HG02870 (cell line): ENCODE measurements around the gene EXD2.

Source experiments
- ATAC-seq: cut with Tn5 transposase; IDR thresholded peaks from one replicate; pipeline ENCODE4 v1.9.1; 2021; ENCODE audit warnings: mild to moderate bottlenecking, moderate library complexity; ENCODE audit not compliant: unreplicated experiment

EXD2 gene

DNA sequence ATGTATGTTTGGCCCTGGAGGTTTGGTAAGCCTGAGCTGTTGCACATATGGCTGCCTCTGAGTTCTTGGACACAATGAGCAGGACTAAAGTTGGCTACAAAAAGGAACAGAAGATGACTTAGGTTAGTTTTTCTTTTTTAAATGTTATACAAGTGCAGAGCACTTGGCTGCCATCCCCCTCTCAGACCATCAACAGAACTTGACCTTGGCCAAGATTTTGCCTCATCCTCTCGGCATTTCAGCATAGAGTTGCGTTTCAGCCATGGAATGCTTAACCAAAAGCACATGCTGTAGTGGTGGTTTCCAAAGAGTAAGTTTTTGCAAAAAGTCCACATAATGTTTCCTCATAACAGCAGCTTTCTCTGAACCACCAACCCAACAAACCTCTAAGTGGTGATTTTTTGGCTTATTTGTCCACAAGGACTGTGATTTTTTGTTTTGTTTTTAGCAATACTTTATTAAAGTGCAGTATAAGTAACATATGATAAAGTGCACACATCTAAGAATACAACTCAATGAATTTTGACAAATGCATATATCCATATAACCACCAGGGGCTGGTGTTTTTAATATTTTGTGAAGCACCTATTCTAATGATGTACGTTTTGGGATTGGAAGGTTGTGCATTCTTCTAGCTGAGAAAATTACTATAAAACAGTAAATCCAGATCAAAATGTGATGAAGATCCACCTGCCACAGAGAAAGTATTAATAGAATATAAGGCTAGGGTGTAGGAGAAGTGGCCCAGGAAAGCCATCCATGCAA lies 56.6 kb downstream of the EXD2 start:
- no peak for ATAC-seq

DNA sequence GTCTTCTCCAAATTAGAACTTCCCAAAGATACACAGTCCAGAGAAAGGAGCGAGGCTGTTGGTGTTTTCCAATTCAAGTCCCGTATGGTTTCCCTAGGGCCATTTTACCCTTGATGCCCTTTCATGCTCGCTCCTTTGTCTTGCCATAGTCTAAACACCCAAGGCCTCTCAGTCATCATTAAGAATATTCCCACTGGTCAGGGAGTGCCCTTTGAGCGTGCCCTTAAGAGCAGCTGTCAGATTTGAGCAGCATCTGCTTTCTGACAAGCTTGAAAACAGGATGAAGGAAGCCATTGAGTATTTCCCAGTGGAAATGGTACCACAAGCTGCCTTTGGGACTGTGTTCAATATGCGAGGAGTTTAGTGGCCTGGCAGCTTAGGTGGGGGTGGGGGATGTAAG lies 58.3 kb downstream of the EXD2 start:
- ATAC-seq = no peak

DNA sequence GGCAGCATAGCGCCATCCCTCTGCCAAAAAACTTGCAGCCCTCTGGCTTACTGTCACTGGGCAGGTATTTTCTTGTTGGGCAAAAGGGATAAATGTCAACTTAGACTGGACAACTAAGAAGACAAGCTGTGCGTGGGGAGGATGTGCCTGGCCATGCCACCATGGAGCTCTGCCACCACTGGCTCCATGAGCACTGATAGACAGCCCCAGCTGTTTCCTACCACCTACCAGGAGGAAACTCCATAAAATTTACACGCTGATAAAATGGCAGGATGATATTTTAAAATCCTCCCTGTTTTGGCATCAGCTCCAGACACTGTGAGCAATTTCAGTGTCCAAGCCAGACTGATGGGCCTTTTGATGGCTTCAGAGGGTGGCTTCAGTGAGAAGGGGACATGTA lies 61.6 kb downstream of the EXD2 start:
- ATAC-seq = no peak

DNA sequence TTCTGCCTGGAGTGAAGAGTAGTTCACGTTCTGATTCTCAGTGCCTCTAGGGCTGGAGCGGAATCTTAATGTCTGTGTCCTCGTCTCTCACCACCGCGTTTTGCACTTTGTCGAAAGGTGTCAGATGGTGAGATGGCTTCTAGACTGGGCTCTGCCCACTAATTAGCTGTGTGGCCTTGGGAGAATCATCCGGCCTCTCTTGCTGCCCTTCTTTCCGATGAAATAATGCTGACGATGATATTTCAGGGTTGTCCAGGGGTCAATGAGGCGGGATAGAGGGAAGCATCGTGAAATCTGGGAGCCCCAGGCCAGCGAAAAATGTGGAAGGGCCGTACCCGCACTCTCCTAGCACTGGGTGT lies 67.8 kb downstream of the EXD2 start:
- ATAC-seq = no peak

DNA sequence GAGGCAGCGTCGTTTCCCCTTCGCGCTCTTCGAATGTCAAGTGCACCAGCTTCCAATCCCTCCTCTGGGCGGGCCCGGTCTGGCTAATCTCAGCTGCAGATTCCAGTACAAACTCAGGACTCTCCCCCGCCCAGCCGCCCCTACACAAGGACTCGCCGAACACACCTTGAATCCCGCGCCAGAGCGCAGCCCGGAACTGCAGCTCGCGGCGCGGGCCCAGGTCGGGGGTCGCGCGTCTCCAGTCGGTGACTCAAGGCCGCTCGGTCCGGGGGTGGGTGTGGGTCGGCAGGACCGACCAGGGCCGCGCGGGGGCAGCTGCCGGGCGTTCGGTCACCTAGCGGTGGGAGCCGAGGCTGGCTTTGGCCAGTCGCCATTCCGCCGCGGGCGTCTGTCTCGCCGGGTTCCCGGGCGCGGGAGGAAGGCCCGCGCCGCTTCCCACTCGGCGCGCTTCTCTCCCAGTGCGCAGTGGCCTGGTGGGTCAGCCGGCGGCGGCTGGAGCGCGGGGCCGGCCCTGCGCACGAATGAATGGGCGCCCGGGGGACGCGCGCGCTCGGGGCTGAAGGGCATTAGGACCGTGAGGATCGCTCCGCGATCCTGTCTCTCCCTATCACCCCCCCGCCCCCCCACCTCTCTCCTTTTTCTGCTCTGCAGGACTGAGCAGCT lies 68.4 kb downstream of the EXD2 start, which contains the start of gene GALNT16:
Gene GALNT16, plus strand, starts transcription at position 632 of the 663 bp plus-strand sequence. CDS start 133 bp downstream, outside the sequence.
- no peak for ATAC-seq

DNA sequence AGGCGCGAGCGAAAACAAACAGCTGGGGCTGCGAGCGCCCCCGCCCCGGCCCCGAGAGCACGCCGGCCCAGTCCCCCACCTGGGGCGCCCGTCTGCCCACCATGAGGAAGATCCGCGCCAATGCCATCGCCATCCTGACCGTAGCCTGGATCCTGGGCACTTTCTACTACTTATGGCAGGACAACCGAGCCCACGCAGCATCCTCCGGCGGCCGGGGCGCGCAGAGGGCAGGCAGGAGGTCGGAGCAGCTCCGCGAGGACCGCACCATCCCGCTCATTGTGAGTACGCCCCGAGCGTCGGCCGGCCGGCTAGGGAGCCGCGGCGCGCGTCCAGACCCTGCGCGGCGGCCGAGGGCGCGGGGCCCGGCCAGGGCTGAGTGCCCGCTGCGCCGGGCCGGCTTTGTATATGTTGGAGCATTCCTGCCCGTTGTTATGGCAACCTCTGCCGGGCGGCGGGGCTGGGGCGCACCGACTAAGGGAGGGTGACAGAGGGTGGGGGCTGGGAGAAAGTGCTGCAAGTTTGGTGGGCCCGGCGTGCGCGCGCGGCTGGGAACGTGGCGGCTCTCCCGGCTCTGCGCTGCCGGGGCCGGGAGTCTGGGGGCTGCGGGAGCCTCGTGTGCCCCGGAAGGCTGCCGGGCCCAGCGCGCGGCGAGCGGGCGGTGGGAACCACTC lies 69.0 kb downstream of the EXD2 start:
- ATAC-seq = no peak

DNA sequence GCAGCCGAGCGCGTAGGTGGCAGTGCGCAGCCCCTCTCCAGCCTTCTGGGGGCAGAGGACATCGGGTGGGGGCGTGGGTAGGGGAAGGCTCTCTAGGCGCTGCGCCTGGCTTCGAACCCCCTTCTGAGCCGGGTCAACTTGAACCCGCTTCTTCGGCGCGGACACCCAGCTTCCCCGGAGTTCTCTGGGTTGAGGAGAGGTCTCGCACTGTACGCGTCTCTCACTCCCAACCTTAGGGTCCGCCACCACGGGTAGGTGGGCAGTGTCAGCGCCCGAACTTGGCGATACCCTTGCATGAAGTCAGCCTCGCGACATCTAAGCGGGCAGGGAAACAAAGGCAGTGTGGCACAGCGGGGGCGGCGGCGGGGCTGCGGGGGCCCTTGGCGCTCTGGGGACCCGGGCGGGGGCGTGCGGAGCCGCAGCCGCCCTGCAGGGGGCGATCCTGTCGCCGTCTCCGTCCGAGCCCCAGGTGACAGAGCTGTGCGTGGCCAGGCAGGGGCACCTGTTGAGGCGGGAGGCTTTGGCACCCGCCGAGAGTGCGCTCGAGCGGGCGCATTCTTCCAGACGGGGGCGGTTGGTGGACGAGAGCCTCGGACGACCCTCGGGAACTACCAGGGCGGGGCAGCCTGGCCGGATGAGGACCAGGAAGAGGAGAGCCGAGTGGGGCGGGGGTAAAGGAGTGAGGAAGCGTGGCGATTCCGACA lies 69.7 kb downstream of the EXD2 start:
- no peak for ATAC-seq

DNA sequence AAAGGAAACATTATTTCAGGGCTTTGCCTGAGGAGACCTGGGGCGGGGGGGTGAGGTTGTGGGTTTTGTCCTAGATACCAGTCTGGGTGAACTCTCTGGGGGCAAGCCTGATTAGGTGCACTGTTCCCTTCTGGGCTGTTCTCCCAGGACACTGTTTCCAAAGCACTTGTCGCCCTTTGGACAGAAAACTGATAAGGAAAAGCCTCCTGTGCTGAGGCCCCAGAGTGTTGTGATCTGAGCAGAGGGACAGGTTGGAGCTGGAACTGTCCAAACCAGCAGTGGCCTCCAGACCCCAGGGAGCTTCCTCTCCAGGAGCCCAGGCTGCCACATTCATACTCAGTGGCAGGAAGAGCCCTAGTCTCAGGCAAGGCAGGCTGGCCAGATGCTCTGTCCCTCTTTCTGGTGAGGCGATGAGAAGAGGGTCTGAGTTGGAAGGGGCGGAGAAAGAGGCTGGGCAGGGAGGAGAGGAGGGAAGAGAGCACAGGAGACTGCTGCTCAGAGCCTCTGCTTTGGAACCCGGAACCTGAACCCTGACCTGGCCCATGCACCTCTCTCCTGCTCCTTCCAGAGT lies 70.5 kb downstream of the EXD2 start:
- ATAC-seq = no peak

DNA sequence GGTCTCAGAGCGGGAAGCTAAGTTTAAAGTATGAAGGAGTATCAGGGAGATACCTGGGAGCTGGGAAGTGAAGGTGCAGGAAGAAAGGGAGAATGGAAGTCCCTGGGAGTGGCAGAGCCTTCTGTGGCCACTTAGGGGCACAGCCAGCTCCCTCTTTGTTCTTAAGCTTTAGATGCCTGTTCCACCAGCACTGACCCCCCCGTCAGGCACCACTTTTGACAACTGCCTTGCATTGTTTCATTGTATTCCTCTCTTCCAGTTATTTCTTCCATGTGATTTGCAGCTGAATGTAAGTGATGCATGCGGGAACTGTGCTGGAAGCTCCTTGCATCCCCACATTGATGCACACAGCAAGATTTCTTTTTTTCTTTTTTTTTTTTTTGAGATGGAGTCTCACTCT lies 71.2 kb downstream of the EXD2 start:
- no peak for ATAC-seq

DNA sequence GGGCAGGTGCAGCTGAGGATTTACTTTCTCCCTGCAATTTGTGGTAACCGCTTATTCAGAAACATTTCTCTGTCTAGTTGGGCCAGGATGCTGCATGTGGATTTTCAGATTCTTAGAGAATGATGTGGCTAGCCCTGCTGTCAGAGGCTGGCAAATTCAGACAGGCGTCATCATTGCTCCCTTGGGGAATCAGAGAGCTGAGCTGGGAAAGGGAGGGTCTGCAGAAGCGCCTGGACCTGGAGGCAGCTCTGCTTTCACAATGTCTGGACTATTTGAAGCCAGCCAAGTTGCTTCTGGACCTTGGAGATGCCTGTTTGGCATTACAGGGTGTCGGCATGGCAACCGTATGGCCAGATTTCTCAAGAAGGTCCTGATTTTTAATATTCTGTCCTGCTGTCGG lies 72.1 kb downstream of the EXD2 start:
- ATAC-seq = no peak

DNA sequence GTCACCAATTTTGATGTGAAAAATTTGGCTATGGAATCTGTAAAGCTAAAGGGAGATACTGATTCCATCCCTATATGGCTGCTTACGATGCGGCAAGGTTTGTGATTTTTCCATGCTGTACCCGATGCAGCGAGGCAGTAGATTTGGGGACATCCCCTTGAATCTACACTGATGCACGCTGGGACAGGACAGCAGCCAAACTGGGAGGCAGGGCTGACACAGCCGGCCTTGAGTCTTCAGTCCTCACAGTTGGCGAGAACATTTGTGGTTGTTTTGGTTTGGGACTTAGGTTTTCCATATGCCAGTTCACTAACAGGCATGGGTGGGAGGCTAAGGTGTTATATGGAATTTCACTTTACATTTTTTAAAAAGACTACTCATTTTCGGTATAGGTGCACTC lies 72.5 kb downstream of the EXD2 start:
- ATAC-seq = no peak

DNA sequence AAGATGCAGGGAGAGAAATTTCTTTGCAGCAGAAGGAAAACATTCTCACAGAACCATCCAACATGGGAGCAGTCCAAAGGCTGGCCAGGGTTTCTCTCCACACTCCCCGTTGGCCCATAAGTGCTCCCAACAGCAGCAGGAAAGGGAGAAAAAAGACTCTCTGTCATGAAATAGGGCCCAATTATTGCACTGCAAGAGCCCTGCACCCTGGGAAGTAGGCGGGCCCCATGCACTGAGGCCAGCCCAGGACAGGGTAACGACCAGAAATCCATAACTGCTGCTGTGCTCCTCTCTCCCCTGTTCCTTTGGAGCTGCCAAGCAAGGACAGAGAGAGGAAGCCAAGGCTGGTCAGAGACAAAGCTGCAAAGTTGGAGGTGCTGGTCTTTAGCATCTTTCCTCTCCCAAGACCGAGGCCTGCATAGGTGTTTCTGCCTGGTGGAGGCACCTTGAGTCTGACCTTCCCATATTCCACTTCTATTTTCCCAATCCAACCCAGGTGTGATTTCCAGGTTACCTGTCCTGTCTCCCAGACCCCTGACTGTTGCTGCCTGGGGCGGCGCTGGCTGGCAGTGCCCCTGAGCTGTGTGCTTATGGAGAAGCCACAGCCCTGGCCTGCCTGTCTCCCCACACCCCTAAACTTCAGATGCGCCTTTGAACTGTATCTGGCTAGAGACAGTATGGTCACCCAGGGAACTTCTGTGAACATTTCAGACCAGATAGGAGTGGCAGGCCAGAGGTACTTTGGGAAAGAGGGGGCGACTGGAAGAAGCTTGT lies 75.5 kb downstream of the EXD2 start:
- ATAC-seq = no peak

DNA sequence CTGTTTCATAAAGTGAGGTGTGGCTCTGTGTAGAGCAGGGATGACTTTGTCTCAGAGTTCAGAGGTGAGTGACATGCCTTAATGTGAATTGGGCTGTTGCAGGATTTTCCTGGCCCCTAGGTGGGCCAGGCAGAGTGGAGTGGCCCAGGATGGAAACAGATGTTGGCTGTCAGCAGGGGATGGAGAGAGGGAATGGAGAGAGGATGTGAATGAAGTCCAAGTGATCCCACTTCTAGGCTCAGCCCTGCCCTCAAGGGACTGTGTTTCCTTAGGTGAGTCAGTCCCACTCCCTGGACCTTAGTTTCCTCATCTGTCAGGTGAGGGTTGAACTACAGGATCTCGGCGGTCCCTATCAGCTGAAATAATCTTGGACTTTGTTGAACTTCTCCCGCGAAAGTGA lies 76.2 kb downstream of the EXD2 start:
- no peak for ATAC-seq

DNA sequence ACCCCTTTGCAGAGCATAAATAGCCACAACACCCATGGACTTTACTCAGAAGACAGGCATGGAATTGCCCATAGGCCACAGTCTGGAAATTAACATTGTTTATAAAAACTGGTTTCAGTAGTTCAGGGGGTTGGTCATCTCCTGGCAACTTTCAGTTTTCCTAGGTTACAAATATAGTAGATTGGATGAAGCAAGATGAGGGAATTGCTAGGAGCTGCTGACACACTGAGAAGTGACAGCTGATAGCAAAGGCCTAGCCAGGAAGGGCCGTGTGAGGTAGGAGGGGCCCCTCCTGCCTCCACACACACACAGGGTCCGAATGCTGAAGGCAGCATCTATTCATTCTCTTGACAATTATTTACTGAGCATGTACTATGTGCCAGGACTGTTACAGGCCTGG lies 76.9 kb downstream of the EXD2 start:
- ATAC-seq = no peak

DNA sequence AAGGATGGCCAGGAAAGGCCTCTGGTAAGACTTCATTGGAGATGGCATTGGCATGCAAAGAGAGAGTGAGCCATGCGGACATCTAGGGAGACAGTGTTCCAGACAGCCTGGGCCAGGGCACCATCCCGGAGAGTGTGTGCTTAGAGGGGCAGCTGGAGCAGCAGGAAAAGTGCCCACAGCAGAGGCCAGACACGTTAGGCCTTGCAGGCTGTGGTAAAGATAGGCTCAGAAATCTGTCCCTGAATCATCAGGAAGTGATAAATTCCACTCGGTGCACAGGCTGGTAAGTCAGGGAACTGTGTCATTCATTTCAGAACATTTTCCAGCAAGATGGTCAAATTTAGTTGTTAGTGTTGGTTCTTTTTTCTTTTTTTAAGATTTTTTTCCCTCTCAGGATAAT lies 77.5 kb downstream of the EXD2 start:
- ATAC-seq = no peak

DNA sequence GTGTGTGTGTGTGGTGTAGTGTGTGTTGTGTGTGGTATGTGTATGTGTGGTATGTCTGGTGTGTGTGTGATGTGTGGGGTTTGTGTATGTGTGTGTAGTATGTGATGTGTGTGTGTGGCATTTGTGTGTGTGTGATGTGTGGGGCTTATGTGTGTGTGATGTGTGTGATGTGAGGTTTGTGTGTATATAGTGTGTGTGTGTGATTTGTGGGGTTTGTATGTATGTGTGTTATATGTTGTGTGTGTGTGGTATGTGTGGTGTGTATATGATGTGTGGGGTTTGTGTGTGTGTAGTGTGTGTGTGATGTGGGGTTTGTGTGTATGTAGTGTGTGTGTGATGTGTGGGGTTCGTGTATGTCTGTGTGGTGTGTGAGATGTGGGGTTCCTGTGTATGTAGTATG lies 78.1 kb downstream of the EXD2 start:
- no peak for ATAC-seq

DNA sequence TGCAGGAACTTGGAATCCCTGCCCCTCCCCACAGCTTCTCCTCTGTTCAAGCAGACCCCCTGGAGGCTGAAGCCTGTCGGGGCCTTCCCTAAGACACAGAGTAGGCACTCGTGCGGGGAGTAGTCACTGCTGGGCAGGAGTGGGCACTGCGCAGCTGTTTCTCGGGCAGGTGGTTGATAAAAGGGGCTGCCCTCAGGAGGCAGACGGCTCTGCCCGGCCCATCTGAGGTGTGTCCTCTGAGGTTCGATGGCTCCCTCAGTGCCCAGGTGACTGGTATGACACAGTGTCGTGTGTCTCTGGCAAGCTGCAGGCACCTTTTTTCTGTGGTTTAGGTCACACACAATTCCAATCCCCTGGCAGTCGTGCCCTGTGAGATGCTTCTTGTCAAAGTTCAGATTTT lies 78.8 kb downstream of the EXD2 start:
- no peak for ATAC-seq

DNA sequence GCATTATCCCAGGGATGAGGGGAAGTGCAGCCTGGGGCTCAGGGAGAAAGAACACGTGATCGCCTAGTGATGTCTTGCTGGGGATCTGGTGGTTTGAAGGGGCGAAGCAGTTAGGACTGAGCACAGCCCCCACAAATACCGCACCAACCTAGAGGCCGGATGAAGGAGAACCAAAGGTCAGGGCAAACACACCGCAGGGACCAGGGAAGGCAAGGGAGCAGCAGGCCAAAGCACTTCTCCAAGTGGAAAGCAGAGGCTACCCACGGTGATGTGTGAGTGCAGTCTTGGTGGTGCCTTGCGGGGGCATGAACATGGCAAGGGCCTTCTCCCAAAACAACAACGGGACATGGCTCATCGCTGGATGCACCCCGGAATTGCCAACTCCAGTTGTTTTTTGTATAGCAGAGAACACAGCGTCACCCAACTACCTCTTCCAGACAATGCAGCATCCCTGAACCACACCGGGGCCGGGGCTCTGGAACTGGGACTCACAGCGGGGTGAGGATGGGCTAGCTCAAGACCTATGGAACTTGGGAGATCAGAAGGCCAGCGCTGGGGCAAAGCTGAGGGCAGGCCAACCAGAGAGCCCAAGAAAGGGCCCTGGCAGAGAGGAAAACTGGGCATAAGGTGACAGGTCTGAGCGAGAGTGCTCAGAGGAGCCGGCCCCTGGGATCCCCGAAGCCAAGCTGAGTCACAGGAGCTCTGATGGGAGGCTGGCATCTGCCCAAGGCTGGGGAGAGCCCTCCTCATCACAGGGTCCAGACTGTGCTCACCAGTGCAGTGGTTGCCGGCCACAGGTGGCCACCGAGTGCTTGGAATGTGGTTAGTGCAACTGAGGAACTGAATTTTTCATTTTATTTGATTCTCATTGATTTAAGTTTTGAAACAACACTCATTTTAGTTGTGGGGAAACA lies 79.8 kb downstream of the EXD2 start:
- ATAC-seq = no peak

DNA sequence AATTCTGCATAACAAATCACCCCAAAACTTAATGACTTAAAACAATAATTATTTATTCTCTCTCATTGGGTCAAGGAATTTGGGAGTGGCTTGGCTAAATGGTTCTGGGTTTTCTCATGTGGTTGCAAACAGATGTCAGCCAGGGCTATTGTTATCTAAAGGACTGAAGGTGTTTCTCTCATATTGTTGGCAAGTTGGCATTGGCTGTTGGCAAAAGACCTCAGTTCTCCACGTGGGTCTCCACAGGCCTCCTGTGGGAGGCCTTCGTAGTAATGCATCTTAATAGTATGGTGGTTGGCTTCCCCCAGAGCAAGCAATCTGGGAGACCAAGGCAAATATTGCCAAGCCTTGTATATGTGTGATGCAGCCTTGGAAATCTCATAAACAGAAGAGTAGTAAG lies 83.0 kb downstream of the EXD2 start:
- ATAC-seq = no peak
